ENCODE data around the gene BSG. TPM values are rescaled to one million over a fixed set of nuclear protein-coding genes. Genes with fewer than 3 reads are reported as not detected.
"Not testable (repeated sequence)": the region's sequence is repeated elsewhere in the genome, so short reads cannot be mapped to it uniquely, and the experiment has no call there.

Gene BSG
- total RNA-seq, 1 experiment from 2014 or later = 674 TPM

DNA sequence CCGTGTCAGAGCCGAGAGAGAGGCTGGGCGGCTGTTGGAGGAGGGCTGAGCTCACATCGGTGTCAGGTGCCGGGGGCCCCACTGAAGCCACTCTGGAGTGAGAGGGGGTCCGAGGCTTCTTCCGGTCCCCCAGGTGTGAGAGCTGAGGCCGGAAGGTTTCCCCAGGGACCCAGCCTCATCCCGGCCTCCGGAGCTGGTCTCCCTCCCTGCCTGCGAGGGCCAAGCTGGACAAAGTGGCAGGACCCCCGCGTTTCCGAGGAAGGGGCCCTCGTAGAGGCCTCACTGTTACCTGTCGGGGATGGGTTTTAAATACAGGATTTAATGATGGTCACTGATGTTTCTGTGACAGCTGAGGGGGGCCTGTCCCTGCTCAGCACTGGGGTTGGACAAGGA, 23.9 kb downstream of the BSG start:
- DNase-seq (ENCODE audit: low spot score) = no peak
- in situ Hi-C loops (cut with HindIII; ENCODE audit: low sequenced_read_pairs) = no loop called here

DNA sequence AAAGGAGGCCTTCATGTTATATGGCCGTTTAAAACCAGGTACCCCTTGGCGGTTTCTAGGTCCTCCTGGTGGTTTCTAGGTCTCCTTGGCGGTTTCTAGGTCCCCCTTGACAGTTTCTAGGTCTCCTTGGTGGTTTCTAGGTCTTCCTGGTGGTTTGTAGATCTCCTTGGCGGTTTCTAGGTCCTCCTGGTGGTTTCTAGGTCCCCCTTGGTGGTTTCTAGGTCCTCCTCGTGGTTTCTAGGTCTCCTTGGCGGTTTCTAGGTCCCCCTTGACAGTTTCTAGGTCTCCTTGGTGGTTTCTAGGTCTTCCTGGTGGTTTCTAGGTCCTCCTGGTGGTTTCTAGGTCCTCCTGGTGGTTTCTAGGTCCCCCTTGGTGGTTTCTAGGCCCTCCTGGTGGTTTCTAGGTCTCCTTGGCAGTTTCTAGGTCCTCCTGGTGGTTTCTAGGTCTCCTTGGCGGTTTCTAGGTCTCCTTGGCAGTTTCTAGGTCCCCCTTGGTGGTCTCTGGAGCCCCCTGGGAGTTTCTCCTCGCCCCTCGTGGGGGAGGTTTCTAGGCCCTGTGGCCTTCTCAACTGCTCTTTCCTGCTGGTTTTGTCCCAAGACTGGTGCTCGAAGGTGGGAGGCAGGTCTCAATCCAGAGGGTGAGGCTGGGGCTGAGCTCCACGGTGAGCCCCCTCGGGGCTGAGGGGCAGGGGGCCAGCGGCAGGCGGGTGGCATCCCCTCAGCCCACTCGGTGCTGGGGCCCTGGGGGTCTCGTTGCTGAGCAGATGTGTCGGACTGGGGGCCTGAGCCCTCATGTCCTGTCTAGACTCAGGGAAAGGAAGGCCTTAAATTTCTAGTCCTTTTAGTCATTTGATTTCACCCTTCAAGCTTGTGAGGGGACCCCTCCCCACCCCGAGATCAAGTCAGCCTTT, 25.3 kb downstream of the BSG start:
- DNase-seq (ENCODE audit: low spot score) = no peak
- in situ Hi-C loops (cut with HindIII; ENCODE audit: low sequenced_read_pairs) = no loop called here

DNA sequence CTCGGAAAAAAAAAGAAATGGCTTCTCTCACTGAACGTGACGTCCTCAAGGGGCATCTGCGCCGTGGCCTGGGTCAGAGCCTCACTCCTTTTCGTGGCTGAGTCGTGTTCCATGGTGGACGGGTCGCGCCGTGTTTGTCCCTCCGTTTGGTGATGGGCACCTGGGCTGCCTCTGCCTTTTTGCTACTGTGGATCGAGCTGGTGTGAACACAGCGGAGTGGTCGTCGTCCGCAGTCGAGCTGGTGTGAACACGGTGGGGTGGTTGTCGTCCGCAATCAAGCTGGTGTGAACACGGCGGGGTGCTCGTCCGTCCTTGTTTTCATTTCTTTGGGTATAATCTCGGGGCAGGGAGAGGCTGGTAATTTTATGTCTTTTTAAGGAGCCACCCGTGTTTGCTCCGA, 28.9 kb downstream of the BSG start:
- DNase-seq (ENCODE audit: low spot score) = no peak
- in situ Hi-C loops (cut with HindIII; ENCODE audit: low sequenced_read_pairs) = no loop called here

DNA sequence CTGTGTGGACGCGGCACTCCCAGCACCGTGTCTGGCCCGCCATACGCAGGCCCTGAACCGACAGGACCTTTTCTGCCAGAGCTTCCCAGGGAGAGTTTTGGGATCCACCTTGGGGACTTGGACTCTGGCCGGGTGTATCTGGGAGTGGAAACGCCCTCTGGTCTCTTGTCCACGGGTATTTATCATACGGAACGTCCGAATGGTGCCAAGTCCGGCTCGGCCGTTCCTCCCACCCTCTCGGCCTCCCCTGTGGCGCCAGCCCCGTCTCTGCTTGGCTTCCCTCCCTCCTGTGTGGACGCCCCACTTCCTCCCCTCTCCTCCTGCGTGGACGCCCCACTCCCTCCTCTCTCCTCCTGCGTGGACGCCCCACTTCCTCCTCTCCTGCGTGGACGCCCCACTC, 29.4 kb downstream of the BSG start:
- in situ Hi-C loops (cut with HindIII; ENCODE audit: low sequenced_read_pairs) = no loop called here

DNA sequence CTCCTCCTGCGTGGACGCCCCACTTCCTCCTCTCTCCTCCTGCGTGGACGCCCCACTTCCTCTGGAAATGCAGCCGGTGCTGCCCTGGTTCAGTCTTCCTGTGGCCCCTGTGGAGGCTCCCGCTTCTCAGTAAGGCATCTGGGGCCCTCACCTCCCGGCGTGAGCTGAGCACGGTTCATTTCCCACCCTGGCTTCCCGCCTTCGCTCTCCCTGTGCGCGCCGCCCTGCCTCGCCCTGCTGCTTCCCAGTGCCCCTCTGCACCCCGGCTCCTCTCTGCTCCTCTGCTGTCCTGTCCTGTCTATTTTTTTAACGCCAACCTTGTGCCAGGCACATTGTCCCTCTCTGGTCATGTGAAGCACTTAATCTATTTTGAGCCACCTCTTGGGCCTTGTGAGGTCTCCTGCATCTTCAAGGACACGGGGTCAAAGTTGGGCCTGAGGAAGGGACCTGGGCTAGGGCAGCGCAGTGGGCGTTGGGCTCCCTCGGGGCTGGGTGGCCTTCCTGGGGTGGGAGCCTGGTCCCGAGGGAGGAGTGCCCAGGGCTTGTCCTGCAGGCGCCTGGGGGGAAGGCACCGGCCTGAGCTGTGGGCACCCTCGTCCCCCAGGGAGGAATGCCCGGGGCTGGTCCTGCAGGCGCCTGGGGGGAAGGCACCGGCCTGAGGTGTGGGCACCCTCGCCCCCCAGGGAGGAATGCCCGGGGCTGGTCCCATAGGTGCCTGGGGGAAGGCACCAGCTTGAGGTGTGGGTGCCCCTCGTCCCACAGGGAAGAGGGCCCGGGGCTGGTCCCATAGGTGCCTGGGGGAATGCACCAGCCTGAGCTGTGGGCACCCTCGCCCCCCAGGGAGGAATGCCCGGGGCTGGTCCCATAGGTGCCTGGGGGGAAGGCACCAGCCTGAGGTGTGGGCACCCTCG, 30.2 kb downstream of the BSG start:
- DNase-seq (ENCODE audit: low spot score) = no peak
- in situ Hi-C loops (cut with HindIII; ENCODE audit: low sequenced_read_pairs) = no loop called here

More for the DNA sequence above, 29.4 kb downstream of the BSG start:
- no peak for DNase-seq (ENCODE audit: low spot score)

DNA sequence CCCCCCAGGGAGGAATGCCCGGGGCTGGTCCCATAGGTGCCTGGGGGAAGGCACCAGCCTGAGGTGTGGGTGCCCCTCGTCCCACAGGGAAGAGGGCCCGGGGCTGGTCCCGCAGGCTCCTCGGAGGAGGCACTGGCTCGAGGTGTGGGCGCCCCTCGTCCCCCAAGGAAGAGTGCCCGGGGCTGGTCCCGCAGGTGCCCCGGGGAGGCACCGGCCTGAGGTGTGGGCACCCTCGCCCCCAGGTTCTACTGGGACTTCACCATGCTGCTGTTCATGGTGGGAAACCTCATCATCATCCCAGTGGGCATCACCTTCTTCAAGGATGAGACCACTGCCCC, 30.9 kb downstream of the BSG start:
- DNase-seq (ENCODE audit: low spot score); in situ Hi-C loops (cut with HindIII; ENCODE audit: low sequenced_read_pairs): not testable (repeated sequence)

DNA sequence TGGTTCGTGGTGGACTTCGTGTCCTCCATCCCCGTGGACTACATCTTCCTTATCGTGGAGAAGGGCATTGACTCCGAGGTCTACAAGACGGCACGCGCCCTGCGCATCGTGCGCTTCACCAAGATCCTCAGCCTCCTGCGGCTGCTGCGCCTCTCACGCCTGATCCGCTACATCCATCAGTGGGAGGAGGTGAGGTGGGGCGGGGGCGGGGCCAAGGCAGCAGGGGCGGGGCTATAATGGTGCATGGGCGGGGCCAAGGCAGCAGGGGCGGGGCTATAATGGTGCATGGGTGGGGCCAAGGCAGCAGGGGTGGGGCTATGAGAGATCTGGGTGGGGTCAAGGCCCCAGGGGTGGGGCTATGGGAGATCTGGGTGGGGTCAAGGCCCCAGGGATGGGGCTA, 31.4 kb downstream of the BSG start:
- in situ Hi-C loops (cut with HindIII; ENCODE audit: low sequenced_read_pairs) = not testable (repeated sequence)

DNA sequence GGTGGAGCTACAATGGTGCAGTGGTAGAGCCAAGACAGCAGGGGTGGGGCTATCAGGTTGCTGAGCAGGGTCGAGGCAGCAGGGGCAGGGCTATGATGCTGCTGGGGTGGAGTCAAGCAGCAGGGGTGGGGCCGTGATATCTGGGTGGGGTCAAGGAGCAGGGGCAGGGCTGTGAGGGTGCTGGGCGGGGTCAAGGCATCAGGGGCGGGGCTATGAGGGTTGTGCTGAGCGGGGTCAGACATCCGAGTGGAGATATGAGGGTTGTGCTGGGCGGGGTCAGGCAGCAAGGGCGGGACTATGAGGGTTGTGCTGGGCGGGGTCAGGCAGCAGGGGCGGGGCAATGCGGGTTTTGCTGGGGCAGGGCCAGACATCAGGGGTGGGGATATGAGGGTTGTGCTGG, 32.0 kb downstream of the BSG start:
- no peak for DNase-seq (ENCODE audit: low spot score)
- in situ Hi-C loops (cut with HindIII; ENCODE audit: low sequenced_read_pairs) = no loop called here

More for the DNA sequence above, 31.4 kb downstream of the BSG start:
- DNase-seq (ENCODE audit: low spot score) = not testable (repeated sequence)

DNA sequence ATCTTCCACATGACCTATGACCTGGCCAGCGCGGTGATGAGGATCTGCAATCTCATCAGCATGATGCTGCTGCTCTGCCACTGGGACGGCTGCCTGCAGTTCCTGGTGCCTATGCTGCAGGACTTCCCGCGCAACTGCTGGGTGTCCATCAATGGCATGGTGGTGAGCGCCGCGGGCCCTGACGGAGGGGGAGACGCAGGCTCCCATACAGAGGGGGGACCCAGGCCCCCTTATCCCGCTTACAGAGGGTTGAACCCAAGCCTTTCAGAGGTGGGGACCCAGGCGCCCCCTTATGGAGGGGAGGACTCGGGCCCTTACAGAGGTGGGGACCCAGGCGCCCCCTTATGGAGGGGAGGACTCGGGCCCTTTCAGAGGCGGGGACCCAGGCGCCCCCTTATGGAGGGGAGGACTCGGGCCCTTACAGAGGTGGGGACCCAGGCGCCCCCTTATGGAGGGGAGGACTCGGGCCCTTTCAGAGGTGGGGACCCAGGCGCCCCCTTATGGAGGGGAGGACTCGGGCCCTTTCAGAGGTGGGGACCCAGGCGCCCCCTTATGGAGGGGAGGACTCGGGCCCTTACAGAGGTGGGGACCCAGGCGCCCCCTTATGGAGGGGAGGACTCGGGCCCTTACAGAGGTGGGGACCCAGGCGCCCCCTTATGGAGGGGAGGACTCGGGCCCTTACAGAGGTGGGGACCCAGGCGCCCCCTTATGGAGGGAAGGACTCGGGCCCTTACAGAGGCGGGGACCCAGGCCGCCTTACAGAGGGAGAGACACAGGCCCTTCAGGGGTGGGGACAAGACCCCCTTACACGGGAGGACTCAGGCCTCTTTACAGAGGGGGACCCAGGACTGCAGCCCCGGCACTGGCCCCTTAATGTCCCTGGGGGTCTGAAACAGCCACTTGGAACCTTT, 32.9 kb downstream of the BSG start:
- DNase-seq (ENCODE audit: low spot score) = not testable (repeated sequence)

DNA sequence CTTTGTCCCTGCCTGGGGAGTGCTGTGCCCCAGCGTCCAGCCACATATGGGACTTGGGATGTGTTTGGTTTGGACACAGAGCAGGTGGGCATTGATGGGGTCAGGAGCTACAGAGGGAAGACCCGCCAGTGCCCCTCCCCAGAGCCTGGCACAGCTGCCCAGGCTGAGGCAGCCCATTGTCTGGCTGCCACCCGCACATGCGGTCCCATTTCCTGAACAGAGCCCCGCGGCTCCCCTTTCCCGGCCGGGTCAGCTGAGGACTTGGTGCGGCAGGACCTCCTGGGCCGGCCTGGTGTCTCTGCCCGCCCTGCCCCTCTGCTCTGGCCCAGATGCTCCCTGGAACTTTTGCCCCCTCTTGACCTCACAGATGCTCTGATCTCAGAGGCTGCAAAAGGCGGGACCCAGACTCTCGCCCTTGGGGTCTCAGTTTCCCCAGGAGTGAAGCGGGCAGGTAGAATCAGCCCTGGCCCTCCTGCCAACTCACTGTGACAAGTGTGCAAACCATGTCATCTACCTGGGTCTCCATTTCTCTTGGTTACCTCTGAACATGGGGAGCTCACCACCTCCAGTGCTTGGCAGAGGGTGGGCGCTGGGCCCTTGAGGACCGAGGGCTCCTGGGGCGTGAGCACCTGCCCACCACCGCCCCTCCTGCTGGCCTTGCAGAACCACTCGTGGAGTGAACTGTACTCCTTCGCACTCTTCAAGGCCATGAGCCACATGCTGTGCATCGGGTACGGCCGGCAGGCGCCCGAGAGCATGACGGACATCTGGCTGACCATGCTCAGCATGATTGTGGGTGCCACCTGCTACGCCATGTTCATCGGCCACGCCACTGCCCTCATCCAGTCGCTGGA, 35.1 kb downstream of the BSG start:
- in situ Hi-C loops (cut with HindIII; ENCODE audit: low sequenced_read_pairs) = no loop called here
- DNase-seq (ENCODE audit: low spot score) = no peak

More for the DNA sequence above, 32.9 kb downstream of the BSG start:
- in situ Hi-C loops (cut with HindIII; ENCODE audit: low sequenced_read_pairs) = not testable (repeated sequence)

DNA sequence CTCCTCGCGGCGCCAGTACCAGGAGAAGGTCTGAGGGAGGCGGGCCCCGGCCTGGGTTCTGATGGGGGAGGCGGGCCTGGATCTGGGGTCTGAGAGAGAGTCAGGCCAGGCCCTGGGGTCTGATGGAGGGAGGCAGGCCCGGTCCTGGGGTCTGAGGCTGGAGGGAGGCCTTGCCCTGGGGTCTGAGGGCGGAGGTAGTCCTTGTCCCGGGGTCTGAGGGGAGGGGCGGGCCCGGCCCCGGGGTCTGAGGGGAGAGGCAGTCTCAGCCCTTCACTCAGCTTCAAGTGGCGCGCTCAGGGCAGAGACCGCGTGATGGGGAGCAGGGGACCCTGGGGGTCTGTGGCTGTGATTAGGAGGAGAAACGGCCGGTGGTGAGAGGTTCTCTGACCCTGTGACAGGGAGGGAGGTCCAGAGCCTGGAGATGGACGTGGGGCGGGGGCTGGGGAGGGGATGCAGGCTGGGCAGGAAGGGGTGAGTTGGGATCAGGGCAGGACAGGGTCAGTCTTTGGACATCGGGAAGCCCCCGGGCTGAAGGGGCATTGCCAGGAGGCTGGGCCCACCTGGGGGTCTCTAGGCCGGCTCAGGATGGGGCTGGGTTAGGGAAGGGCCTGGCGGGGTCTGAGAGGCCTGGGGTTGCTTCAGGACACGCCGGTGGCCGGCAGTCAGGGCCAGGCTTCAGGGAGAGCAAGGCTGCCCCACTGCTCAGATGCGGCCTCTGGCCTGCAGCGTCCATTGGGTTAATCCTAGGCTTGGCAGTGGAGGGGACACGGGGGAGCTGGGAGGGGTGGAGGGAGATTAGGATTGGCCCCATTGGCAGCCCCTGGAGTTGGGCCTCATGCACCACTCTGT, 36.0 kb downstream of the BSG start:
- in situ Hi-C loops (cut with HindIII; ENCODE audit: low sequenced_read_pairs) = no loop called here
- no peak for DNase-seq (ENCODE audit: low spot score)

DNA sequence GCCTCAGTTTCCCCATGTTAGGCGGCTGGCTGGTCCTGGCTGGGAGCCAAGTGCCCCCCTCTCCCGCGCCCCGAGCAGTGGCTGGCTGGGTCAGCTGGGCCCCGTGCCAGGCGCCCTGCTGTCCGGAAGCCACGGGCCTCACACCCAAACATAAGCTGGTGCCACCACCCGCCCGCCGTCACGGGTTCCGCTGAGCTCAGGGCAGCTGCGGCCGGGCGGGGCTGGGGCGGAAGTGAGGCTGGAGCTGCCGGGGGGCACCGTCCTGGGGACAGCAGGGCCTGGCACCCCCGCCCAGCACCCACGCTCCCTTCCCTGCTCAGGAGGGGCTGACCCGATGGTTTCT, 36.6 kb downstream of the BSG start:
- in situ Hi-C loops (cut with HindIII; ENCODE audit: low sequenced_read_pairs) = no loop called here

DNA sequence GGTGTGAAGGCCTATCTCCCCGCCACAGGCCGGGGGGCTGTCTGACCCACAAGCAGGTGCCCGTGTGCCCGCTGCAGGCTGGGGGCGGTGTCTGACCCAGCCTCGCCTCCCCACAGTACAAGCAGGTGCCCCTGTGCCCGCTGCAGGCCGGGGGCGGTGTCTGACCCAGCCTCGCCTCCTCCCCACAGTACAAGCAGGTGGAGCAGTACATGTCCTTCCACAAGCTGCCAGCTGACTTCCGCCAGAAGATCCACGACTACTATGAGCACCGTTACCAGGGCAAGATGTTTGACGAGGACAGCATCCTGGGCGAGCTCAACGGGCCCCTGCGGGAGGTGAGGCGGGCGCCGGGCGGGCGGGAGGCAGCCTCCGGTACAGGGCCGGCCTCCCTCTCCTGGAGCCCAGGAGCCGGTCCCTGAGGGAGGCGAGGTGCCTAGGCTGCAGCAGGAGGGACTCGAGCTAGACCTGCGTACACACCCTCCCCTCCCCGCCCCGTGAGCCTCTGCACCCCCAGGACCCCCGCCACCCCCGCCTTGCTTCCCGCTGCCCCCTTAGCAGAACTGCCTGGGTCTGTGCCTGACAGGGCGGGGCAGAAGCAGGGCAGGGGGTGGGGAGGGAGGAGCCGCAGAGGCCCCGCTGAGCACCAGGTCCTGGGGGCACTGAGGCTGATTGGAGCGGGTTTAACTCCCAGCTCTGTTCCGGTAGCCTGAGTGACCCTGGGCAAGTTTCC, 37.8 kb downstream of the BSG start:
- peak; percentile 32 for DNase-seq (ENCODE audit: low spot score)

More for the DNA sequence above, 36.6 kb downstream of the BSG start:
- DNase-seq (ENCODE audit: low spot score) = no peak

DNA sequence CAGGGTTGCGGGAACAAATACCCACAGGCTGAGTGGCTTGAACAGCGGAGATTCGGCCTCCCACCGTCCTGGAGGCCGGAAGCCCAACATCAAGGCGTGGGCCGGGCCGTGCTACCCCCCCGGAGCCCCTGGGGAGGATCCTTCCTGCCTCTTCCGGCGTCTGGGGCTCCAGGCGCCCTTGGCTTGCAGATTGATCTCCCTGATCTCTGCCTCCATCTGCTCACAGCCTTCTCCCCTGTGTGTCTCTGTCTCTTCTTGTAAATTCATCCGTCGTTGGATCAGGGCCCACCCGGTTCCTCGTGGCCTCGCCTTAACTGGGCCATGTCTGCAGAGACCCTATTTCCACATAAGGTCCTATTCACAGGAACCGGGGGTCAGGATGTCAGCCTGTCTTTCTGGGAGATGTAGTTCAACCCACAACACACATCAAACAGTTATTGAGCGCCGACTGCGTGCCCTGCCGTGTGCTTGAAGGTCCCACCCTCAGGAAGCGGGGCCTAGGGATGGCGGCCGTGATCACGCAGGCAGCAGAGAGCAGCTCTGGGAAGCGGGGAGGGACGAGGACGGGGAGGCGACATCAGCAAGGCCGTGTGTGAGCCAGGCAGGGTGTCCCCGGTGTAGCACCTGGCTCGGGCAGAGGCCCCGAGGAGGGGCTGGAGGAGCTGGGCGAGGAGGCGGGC, 38.5 kb downstream of the BSG start:
- peak; percentile 61 for DNase-seq (ENCODE audit: low spot score)
- in situ Hi-C loops (cut with HindIII; ENCODE audit: low sequenced_read_pairs) = no loop called here

More for the DNA sequence above, 37.8 kb downstream of the BSG start:
- in situ Hi-C loops (cut with HindIII; ENCODE audit: low sequenced_read_pairs) = no loop called here

DNA sequence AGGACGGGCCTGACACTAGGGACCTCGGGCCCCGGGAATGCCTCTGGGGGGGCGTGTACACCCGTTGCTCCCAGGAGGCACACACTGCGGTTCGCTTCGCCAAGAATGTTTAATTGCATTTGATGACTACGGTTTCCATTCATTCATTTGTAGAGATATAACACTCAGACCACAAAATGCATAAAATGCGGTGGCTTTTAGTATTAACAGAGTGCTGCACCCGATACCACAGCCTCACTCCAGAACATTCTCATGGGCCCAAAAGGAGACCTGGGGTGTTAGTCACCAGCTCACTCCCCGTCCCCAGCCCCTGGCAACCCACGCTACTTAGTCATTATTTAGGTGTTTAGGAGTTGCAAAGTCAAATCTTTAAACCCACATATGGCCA, 39.1 kb downstream of the BSG start:
- in situ Hi-C loops (cut with HindIII; ENCODE audit: low sequenced_read_pairs) = no loop called here
- no peak for DNase-seq (ENCODE audit: low spot score)

DNA sequence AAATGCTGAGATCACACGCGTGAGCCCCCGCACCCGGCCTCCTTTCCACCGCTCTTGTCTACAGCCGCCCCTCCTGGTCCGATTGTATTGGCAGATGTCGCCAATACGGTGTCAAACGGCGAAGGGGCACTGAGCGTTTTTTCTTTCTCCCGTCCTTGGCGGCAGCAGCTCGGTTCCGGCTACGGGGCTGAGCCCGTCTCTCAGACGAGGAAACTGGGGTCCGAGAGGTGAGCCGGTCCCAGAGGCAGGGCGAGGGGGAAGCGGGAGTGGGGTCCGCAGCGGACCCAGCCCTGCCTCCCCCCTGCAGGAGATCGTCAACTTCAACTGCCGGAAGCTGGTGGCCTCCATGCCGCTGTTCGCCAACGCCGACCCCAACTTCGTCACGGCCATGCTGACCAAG, 40.5 kb downstream of the BSG start:
- no peak for DNase-seq (ENCODE audit: low spot score)
- in situ Hi-C loops (cut with HindIII; ENCODE audit: low sequenced_read_pairs) = no loop called here

All from G401 (cell line).